GM23248 (cell line): ENCODE data around the gene ATAT1. TPM values are rescaled to one million over a fixed set of nuclear protein-coding genes. Genes with fewer than 3 reads are reported as not detected.
A peak's percentile ranks its signal among the peaks of the same experiment; 100 is the strongest.

ENCODE experiments used
- DNase-seq: peaks from one replicate; pipeline ENCODE4 v3.0.0-alpha.2; 2015
- H2AFZ ChIP-seq: fragments of 200-600 bp; sonication (generic); 2 replicates; pipeline ENCODE4 v1.6.1; 2016; ENCODE audit warnings: antibody characterized with exemption
- H3F3A ChIP-seq: fragments of 200-600 bp; sonication (generic); 2 replicates; pipeline ENCODE4 v1.6.1; 2016; ENCODE audit warnings: mild to moderate bottlenecking, antibody characterized with exemption, mixed run types; ENCODE audit not compliant: insufficient read depth
- H3K27ac ChIP-seq: fragments of 200-600 bp; sonication (generic); 2 replicates; pipeline ENCODE4 v1.5.1; 2016; ENCODE audit warnings: mild to moderate bottlenecking
- H3K27me3 ChIP-seq: fragments of 200-600 bp; sonication (generic); replicated peaks from 2 replicates; pipeline ENCODE4 v1.6.1; 2016; ENCODE audit warnings: mild to moderate bottlenecking; ENCODE audit not compliant: insufficient read depth
- H3K36me3 ChIP-seq: fragments of 200-600 bp; sonication (generic); 2 replicates; pipeline ENCODE4 v1.6.1; 2016; ENCODE audit warnings: low read depth, mild to moderate bottlenecking
- H3K4me1 ChIP-seq: fragments of 200-600 bp; sonication (generic); 2 replicates; pipeline ENCODE4 v1.6.1; 2016; ENCODE audit warnings: mild to moderate bottlenecking; ENCODE audit not compliant: insufficient read depth
- H3K4me2 ChIP-seq: fragments of 200-600 bp; sonication (generic); one replicate; pipeline ENCODE4 v1.6.1; 2016; ENCODE audit warnings: mild to moderate bottlenecking; ENCODE audit not compliant: unreplicated experiment
- H3K4me3 ChIP-seq: fragments of 200-600 bp; sonication (generic); 2 replicates; pipeline ENCODE4 v1.5.1; 2016; ENCODE audit warnings: mild to moderate bottlenecking
- H3K79me2 ChIP-seq: fragments of 200-600 bp; sonication (generic); 2 replicates; pipeline ENCODE4 v1.6.1; 2016; ENCODE audit warnings: mild to moderate bottlenecking; ENCODE audit not compliant: insufficient read depth
- H3K9ac ChIP-seq: fragments of 200-600 bp; sonication (generic); 2 replicates; pipeline ENCODE4 v1.6.1; 2016; ENCODE audit warnings: mild to moderate bottlenecking
- H3K9me2 ChIP-seq: fragments of 200-600 bp; sonication (generic); 2 replicates; pipeline ENCODE4 v1.6.1; 2016; ENCODE audit warnings: mixed run types, mild to moderate bottlenecking, moderate library complexity; ENCODE audit not compliant: insufficient read depth
- H3K9me3 ChIP-seq: fragments of 200-600 bp; sonication (generic); one replicate; pipeline ENCODE4 v1.6.1; 2017; ENCODE audit warnings: low read depth
- H4K20me1 ChIP-seq: fragments of 200-600 bp; sonication (generic); 2 replicates; pipeline ENCODE4 v1.6.0; 2016; ENCODE audit not compliant: insufficient read depth
- EZH2 ChIP-seq: fragments of 200-600 bp; sonication (generic); IDR thresholded peaks from 2 replicates; pipeline ENCODE4 v1.6.1; 2018; ENCODE audit warnings: antibody characterized with exemption, mild to moderate bottlenecking; ENCODE audit not compliant: insufficient read depth, poor library complexity, severe bottlenecking
- EZH2phosphoT487 ChIP-seq: fragments of 200-600 bp; sonication (generic); IDR thresholded peaks from 2 replicates; pipeline ENCODE4 v1.6.1; 2018; ENCODE audit warnings: antibody characterized with exemption, moderate library complexity, mild to moderate bottlenecking, low read depth; ENCODE audit not compliant: insufficient read depth
- WGBS, 2 experiments: methylation state at CpG; one replicate each; pipeline ENCODE4 v1.1.6; 2015 to 2017; ENCODE audit warnings: low lambda C conversion rate in 2 of 2, low coverage in 1 of 2; ENCODE audit errors: missing lambda C conversion rate in 2 of 2; 5-methylcytosine and 5-hydroxymethylcytosine counted together
- in situ Hi-C: fragments of 300-500 bp; cut with MboI; formaldehyde crosslinking; loops from 2 replicates; pipeline ENCODE4 v1.15.0; 2020
- polyA plus RNA-seq: library from polyadenylated mRNA; unstranded; fragments of >200 nt; fragmentation: Nextera tagmentation; extraction: Ambion mirVana; gene quantifications from 2 replicates; pipeline ENCODE4 v1.2.1, GENCODE V29; 2016
- total RNA-seq: library from RNA; depleted of rRNA; stranded (reverse); fragments of >200 nt; shearing (Covaris generic); gene quantifications from 2 replicates; pipeline ENCODE4 v1.2.3, GENCODE V29; 2014; rRNA removed

The ATAT1 gene
- total RNA-seq (2.3 and 3.7 TPM in 2 replicates), polyA plus RNA-seq (12.3 and 12.6 TPM in 2 replicates)

DNA sequence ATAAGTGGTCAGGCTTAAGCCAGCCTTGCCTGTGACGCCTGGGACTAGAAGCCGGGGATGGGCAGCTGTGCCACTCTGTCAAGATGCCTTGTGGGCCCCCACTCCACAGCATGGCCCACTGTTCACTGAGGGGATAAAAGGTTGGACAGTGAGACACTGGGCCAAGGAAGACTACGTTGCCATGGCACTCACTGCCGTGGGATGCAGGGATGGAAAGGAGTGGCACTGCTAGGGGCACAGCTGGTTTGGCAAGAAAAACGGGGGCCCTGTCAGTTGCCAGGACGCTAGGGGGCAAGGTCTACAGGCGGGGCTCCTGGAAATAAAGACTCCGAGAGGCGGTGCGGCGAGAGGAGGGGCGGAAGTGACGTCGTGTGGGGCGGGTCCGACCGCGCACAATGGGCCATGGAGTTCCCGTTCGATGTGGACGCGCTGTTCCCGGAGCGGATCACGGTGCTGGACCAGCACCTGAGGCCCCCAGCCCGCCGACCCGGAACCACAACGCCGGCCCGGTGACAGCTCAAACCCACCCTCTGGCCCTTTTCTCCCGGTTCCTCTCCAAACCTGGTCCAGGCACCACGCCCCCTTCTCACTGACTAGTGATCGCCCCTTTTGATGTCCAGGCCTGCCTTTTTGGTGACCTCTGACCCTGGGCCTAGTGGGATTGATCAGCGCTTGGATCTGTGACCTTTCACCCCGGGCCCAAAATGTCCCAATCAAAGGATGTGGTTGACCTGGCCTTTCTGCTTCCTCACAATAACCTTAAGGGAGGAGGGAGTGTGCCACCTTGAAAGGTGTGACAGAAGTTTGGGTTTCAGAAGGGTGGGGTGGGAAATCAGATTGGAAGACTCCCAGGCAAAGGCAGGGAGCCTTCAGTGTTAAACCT is at the start of gene ATAT1:
TSS of gene ATAT1 (plus strand) at position 391 of the 883 bp plus-strand sequence.
- H3F3A ChIP-seq = peaks cover 36% of the 10 kb centered on the region
- WGBS, 2 experiments = 2 to 3% methylated on average over 33 to 34 of the region's 36 CpGs

DNA sequence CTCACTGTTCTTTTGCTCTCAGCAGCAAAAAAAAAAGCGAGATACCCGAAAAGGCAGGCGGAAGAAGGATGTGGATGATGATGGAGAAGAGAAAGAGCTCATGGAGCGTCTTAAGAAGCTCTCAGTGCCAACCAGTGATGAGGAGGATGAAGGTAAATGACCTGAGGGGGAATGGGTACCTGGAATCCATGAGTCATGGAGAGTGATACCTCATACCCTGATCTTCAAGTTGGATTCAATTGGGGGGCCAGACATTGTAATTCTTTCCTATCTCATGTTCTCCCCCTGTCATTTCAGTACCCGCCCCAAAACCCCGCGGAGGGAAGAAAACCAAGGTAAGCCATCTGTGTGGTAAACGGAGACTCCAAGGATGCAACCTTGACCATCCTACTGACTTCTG is 48.6 kb upstream of the ATAT1 start:
- Histone ChIP-seq H4K20me1 (peaks cover 6% of the 10 kb centered on the region; the same call in 1 of the 2 replicates), H3K27ac (no peak overlapping the region), H3K4me3 (no peak overlapping the region), H3K9me3 (no peaks in the 10 kb centered on the region), H3K27me3 (no peaks in the 10 kb centered on the region), H3K9me2 (no peaks in the 10 kb centered on the region), H3K79me2 (peaks cover 43% of the 10 kb centered on the region), H3K9ac (no peak overlapping the region), H2AFZ (no peak overlapping the region), H3K4me2 (no peak overlapping the region), H3K36me3 (peaks cover 51% of the 10 kb centered on the region), H3F3A (no peaks in the 10 kb centered on the region), H3K4me1 (peaks cover 5% of the 10 kb centered on the region)
- TF ChIP-seq EZH2phosphoT487 = no peak
- no peak for TF ChIP-seq EZH2
- 98 to 100% methylated on average over 8 of the region's 8 CpGs for WGBS, 2 experiments
- DNase-seq = no peak
- in situ Hi-C loops = no loop called here

More for the DNA sequence above, at the start of gene ATAT1:
- Histone ChIP-seq H3K9me2 (no peaks in the 10 kb centered on the region), H3K79me2 (peaks cover 27% of the 10 kb centered on the region), H4K20me1 (no peaks in the 10 kb centered on the region), H3K27ac (peak within 1 kb of the TSS; percentile 59), H3K9me3 (no peaks in the 10 kb centered on the region), H3K36me3 (peaks cover 12% of the 10 kb centered on the region; the same call in 1 of the 2 replicates), H2AFZ (peak within 1 kb of the TSS; percentile 89), H3K4me2 (peak within 1 kb of the TSS; percentile 98), H3K9ac (peak within 1 kb of the TSS; percentile 95), H3K27me3 (no peaks in the 10 kb centered on the region), H3K4me1 (no peaks in the 10 kb centered on the region; the same call in 1 of the 2 replicates), H3K4me3 (peak within 1 kb of the TSS; percentile 93)
- in situ Hi-C loops = no loop called here
- TF ChIP-seq EZH2 (no peak), EZH2phosphoT487 (no peak)
- peak; percentile 90 for DNase-seq

- no peak overlapping the region for H3K27ac ChIP-seq
- in situ Hi-C loops = no loop called here
- no peaks in the 10 kb centered on the region for H3K4me1 ChIP-seq
- TF ChIP-seq EZH2 (no peak), EZH2phosphoT487 (no peak)
- no peak for DNase-seq
- no peak overlapping the region for H3K4me2 ChIP-seq
- no peaks in the 10 kb centered on the region for H4K20me1 ChIP-seq
- no peak overlapping the region for H3K4me3 ChIP-seq
- H2AFZ ChIP-seq = no peak overlapping the region
- H3K9me3 ChIP-seq = no peaks in the 10 kb centered on the region
- peaks cover 7% of the 10 kb centered on the region; the same call in 1 of the 2 replicates for H3F3A ChIP-seq
- WGBS, 2 experiments = 95 to 100% methylated on average over 5 of the region's 5 CpGs
- no peaks in the 10 kb centered on the region for H3K79me2 ChIP-seq
- no peaks in the 10 kb centered on the region for H3K9me2 ChIP-seq
- H3K27me3 ChIP-seq = no peaks in the 10 kb centered on the region
- H3K36me3 ChIP-seq = peaks cover 78% of the 10 kb centered on the region
- H3K9ac ChIP-seq = no peak overlapping the region
Observed at GRCh38 chr6:30583921-30584320, 42.8 kb upstream of the ATAT1 start.

GRCh38 chr6:30589754-30590358 is 36.8 kb upstream of the ATAT1 start:
- Histone ChIP-seq H3K4me3 (no peak overlapping the region), H3K9me3 (no peaks in the 10 kb centered on the region), H3K36me3 (peaks cover 61% of the 10 kb centered on the region; the same call in 1 of the 2 replicates), H3K27ac (peak overlapping the region; percentile 64), H4K20me1 (no peaks in the 10 kb centered on the region), H3K4me1 (peaks cover 7% of the 10 kb centered on the region; the same call in 1 of the 2 replicates), H3K27me3 (no peaks in the 10 kb centered on the region), H2AFZ (no peak overlapping the region), H3K9ac (no peak overlapping the region), H3F3A (peaks cover 26% of the 10 kb centered on the region; the same call in 1 of the 2 replicates), H3K4me2 (no peak overlapping the region), H3K79me2 (peaks cover 22% of the 10 kb centered on the region), H3K9me2 (no peaks in the 10 kb centered on the region)
- no peak for TF ChIP-seq EZH2
- no peak for TF ChIP-seq EZH2phosphoT487
- DNase-seq = no peak
- WGBS, 2 experiments = 90 to 91% methylated on average over 15 of the region's 15 CpGs
- in situ Hi-C loops = no loop called here
